T-helper 9 cell (primary cell): Measurements from ENCODE around the gene ASPDH.

Experiments
- DNase-seq: peaks from one replicate; pipeline ENCODE4 v3.0.0-alpha.2; 2020
- total RNA-seq, 2 donors: gene quantifications; one replicate each; lab custom pipeline; 2026; lab: John Stamatoyannopoulos, UW

Gene ASPDH
- total RNA-seq: 0 to 0.07 reads per million in 2 donors

GRCh38 chr19:50513746-50514345 lies at the start of gene ASPDH:
Gene ASPDH (minus strand): TSS chr19:50513913. CDS start chr19:50513823, 90 bp downstream.
- DNase-seq: no peak

DNA sequence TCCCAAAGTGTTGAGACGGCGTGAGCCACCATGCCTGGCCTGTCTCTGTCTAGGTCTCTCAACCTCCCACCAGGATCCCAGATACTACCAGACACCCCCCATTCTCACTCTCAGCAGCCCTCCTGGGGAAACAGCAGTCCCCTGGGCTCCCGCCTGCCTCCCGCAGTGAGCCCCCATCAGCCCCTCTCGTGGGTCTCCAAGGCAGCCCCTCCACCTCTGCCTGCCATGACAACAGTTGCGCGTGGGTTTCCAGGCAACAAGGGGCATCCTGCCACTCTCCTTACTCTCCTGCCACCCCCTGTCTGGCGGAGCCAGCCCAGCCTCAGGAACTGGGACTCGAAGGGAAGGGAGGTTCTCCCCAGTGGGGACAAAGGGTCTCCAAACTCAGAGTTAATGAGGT lies 49.3 kb upstream of the ASPDH start:
- DNase-seq: no peak

DNA sequence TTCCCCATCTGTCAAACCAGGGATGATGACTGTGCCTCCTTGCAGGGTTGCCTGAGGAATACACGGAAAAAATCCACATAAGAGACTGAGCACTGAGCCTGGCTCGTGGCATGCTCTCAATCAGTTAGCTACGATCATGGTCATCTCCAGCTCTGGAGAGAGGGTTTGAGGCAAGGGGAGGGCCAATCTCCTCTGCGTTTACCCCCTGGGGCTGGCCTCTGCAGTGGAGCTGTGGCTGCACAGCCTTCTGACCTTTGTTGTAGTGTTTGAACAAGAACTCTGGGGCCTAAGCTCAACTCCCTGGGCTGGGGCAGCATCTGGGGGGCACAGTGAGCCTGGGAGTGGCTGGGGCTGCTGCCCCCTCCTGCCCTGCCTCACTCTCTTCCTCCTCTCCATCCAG lies 48.6 kb upstream of the ASPDH start:
- no peak for DNase-seq

DNA sequence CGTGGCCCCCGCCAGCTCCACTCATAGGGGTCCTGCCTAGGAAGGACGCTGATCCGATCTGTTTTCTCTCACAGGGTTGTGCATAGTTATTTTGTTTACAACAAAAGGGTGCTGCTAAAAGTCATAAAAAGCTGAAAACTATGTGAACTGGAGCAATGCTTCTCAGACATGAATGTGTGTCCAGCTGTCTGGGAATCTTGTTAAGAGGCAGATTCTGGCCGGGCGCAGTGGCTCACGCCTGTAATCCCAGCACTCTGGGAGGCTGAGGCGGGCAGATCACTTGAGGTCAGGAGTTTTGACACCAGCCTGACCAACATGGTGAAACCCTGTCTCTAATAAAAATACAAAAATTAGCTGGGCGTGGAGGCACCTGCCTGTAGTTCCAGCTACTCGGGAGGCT lies 45.9 kb upstream of the ASPDH start:
- no peak for DNase-seq

DNA sequence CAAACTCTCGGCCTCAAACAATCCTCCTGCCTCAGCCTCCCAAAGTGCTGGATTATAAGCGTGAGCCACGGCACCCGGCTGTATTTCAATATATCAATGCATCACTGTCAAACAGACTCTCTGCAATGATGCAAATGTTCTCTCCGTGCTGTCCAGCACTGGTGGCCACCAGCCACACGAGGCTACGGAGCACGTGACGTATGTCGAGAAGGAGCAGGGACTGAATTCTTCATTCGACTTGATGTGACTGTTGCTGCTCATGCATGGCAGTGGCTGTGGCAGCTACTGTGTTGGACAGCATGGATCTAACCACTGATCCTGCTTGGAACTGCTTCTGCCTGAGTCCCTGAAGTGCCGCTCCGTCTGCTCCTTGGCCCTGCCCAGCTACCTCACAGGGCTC lies 44.7 kb upstream of the ASPDH start:
- DNase-seq: no peak

GRCh38 chr19:50558039-50558438 lies 44.3 kb upstream of the ASPDH start:
- no peak for DNase-seq

DNA sequence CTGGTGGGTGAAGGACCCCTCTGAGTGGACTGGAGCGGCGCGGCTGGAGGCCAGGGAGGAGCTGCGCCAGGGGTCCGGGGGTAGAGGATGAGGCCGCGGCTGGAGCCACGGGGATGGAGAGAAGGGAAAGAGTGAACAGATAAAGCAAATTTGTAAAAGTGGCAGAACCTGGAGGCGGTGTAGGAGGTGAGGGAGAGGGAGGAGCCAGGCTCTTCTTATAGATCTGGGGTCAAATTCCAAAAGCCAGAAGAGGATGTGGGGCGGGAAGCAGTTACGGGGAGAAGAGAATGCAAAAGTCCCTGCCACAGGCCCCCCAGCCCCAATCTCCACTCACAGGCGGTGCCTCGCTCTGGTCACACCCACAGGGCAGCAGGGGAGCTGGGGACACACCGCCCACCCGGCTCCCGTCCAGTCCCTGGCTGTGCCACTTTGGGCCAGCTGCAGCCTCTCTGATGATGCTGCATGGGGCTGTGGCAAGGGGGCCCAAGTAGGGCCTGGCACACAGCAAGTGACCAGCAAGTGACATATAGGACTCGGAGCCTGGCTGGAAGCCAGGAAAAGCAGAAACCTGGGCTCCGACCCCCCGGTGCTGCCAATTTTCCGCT lies 43.4 kb upstream of the ASPDH start:
- no peak for DNase-seq

DNA sequence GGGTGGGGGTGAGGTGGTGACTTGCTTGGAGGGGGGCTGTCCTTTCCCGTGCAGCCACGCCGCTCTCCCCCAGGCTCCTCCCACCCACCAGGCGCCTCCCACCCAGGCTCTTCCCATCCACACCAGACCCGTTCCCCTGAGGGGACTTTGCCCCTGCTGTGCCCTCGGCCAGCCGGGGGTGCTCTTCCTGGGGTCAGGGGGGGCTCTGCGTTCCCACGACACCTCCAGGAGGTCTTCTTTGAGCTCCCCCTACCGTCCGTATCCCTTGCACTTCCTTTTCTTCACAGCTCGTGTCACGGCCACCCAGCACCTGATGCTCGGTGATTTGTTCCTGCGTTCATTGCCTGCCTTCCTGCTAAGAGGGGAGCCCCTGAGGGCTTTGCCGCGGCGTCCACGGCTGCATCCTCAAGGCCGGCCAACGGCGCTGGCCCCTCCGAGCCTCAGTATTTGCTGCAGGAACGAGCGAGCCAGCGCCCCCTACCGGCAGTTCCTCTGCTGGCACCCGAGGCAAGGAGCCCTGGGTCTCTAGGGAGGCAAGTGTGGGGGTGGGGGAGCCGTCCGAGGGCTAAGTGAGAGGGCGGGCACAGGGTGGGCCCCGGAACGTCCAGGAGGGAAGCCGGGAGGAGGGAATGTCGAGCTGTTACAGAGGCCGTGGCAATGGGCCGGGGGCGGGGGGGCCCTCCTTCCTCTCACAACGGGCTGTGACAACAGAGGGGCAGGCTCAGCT lies 42.7 kb upstream of the ASPDH start:
- peak; percentile 75 for DNase-seq

GRCh38 chr19:50555450-50556281 lies 42.0 kb upstream of the ASPDH start:
- DNase-seq: no peak

DNA sequence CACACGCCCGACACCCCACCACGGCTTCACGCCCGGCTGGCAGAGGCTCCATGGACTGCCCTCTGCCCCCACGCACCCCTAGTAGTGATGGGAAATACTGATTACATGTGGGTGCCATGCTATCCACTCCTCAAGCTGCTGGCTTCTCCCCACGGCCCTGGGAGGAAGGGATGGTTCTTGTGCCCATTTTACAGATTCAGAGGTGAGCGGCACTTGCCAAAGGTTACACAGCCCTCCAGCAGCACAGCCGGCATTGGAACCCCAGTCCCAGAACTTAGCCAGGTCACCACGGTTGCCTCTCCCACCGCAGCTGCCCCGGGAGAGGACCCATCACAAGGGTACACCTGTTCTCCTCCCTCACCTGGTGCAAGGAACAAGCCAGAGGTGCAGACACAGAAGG lies 41.3 kb upstream of the ASPDH start:
- DNase-seq: no peak

GRCh38 chr19:50554212-50554611 lies 40.5 kb upstream of the ASPDH start:
- no peak for DNase-seq

DNA sequence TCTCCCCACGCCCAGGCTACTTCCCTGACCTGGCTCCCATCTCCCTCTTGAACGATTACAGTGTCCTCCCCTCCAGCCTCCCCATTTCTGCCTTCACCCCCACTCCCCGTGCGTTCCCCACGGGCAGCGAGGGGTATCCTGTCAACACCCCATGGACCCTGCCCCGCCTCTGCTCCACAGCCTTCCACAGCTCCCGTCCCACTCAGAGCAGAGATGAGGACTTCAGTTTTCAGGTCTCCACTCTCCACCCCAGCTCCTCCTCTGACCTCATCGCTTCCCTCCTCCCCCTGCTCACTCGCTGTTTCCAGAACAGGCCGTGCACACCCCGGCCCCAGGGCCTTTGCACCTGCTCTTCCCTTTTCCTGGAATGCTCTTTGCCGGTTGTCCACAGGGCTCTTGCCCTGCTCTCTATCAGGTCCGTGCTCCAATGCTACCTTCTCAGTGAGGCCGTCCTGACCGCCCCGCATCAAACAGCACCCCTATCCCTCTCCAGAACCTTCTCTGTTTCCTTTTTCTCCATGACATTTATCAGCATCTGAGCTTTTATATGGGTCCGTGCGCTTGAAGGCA lies 39.5 kb upstream of the ASPDH start:
- DNase-seq: no peak

DNA sequence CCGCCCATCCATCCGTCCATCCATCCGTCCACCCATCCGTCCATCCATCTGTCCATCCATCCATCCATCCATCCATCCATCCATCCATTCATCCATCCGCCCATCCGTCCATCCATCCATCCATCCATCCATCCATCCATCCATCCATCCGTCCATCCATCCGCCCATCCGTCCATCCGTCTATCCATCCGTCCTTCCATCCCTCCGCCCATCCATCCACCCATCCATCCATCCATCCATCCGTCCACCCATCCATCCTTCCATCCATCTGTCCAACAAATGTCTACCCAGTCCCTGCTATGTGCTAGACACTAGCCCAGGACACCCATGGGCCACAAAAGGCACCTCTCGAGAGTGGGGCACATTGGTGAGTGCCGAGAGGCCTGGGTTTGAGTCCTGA lies 38.8 kb upstream of the ASPDH start:
- no peak for DNase-seq

DNA sequence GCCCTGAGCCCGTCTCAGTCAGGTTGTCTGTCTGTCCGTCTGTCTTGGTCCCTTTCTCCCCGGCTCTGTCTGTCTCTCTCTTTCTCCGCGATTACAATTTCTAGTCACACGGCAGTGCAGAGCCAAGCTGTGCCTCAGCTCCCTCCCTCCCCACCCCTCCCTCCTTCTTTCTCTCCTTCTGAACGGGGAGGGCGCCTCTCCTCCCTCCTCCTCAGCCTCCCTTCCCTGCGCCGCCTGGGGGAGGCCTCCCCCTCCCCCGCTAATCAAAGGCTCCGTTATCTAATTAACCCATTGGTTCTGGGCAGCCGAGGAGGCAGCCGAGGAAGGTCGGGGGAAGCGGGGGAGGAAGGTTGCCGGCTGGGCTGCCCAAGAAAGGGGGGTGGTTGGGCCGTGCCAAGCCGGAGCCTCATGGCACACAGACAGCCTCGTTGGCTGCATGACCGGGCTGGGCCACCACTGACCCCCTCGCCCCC lies 38.0 kb upstream of the ASPDH start:
- no peak for DNase-seq

- DNase-seq: no peak
Observed at GRCh38 chr19:50551034-50551714, 37.5 kb upstream of the ASPDH start.

DNA sequence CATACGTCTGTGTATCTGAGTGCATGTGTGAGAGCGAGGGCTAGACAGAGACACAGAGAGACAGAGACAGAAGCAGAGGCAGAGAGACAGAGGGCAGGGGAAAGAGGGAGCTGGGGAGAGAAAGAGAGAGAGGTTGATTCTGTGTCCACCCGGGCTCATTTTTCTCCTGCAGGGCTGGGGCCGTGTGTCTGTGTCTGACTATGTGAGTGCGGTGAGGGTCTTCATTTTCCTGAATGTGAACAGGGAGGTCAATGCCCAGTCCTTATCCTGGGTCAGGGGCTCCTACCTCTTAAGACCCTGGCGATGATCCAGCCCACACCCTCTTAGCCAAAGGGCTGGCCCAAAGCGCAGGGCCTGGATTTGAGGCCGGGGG lies 36.9 kb upstream of the ASPDH start:
- no peak for DNase-seq

DNA sequence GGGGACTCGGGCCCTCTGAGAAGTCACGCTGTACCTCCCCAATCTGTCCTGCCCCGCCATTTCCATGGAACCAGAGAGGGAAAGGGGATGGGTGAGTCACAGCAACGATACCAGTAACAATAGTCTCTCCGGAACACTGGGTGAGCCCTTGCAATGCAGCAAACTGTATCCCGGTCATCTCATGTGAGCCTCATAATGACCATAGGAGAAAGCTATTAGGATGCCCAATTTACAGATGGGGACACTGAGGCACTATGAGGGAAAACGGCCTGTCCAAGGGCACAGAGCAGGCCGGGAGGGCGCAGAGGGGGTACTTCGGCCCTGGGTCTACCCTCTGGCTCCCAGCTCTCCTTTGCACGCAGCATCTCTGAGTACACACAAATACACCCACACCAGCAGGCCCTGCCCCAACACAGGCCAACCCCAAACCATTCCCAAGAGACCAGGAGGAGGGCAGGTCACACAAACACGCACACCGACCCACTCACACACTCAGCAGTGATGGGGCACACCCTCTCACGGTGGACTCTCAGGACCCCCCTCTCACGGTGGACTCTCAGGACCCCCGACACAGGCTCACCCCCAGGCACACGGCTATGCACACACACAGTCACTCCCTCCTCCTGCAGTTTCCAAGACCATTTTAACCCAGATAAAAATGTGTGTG lies 36.3 kb upstream of the ASPDH start:
- DNase-seq: no peak

- DNase-seq: no peak
Observed at GRCh38 chr19:50549059-50549926, 35.6 kb upstream of the ASPDH start.

DNA sequence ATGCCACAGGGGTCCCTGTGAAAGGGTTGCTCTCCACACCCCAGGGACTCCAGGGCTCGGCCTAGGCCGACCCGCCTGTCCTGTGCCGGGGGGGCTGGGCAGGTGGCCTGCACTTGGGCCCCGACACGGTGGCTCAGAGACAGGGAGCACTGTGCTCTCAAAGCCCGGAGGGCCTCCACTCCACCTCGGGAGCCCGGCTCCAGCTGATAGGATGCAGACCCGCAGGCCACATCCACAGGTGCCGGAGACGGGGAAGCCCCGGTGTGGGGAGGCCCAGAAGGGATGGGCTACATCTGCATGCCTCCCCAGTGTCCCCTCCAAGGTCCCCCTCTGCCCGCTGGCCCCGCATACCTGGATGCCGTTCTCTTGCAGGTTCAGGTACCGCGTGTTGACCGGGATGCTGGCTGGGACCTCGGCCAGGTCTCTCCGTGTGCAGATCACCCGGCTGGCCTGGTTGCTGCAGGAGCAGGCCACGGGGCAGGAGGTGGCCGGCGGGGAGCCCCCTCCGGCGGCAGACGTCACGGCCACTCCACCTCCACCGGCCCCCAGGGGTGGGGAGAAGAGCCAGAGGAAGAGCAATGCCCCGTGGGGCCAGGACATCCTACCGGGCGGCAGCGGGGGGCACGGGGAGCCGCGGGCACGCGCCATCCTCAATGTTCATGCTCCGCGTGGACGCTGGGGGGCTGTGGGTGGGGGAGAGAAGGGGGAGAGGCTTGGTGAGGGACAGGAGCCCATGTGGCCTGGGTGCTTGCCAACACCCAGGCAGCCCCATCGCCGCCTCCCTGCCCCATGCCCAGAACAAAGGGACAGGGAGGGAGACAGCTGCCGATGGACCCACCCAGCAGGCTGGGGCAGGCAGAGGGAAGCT lies 34.7 kb upstream of the ASPDH start:
- no peak for DNase-seq
